ENCODE data around the gene PAK2.

Gene PAK2

GRCh38 chr3:196777836-196778235 lies 38.2 kb downstream of the PAK2 start:
- TF ChIP-seq, protein P1, sequence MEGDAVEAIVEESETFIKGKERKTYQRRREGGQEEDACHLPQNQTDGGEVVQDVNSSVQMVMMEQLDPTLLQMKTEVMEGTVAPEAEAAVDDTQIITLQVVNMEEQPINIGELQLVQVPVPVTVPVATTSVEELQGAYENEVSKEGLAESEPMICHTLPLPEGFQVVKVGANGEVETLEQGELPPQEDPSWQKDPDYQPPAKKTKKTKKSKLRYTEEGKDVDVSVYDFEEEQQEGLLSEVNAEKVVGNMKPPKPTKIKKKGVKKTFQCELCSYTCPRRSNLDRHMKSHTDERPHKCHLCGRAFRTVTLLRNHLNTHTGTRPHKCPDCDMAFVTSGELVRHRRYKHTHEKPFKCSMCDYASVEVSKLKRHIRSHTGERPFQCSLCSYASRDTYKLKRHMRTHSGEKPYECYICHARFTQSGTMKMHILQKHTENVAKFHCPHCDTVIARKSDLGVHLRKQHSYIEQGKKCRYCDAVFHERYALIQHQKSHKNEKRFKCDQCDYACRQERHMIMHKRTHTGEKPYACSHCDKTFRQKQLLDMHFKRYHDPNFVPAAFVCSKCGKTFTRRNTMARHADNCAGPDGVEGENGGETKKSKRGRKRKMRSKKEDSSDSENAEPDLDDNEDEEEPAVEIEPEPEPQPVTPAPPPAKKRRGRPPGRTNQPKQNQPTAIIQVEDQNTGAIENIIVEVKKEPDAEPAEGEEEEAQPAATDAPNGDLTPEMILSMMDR (IDR thresholded peaks at IDR 0.05): no peak

DNA sequence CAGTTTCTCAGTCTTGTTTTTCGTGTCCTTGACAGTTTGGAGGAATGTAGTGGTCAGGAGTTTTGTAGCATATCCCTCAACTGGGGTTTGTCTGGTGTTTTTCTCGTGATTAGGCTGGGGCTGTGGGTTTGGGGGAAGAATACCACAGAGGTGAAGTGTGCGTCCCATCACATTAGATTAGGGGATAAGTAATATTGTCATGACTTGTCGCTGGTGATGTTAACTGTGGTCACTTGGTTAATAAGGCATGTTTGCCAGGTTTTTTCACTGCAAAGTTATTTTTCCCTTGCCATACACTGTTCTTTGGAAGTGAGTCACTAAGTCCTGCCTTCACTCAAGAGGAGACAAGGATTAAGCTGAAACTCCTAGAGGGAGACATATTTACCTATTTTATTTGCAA lies 39.1 kb downstream of the PAK2 start:
- TF ChIP-seq, protein P1 (IDR thresholded peaks at IDR 0.05): no peak

DNA sequence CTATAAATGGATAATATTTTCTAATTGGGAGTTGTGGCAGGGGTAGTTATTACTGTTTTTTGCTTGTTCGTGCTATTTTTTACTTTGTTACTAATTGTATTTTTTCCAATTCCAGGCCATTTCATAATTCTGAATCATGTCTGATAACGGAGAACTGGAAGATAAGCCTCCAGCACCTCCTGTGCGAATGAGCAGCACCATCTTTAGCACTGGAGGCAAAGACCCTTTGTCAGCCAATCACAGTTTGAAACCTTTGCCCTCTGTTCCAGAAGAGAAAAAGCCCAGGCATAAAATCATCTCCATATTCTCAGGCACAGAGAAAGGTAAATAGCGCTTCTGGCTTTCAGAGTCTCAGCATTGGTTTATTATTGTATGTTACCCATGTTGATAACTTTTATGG lies 42.9 kb downstream of the PAK2 start:
- TF ChIP-seq, protein P1 (IDR thresholded peaks at IDR 0.05): no peak

DNA sequence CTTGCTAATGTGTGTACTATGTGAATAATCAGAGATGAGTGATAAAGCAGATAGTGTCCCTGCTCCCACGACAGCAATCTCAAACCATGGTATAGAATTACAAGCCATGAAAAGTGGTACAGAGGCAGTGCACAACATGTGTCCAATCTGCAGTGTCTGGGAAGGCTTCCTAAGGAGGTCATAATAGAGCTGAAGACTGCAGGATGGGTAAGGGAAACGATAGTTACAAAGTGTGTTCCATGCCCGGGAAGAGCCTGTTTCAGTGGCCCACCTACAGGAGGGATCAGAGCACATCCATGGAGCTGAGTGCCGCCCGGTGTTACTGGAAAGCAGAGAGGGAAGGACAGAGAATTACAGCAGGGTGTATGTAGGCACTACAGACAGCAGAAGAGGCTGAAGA lies 48.9 kb downstream of the PAK2 start:
- TF ChIP-seq, protein P1 (IDR thresholded peaks at IDR 0.05): no peak

DNA sequence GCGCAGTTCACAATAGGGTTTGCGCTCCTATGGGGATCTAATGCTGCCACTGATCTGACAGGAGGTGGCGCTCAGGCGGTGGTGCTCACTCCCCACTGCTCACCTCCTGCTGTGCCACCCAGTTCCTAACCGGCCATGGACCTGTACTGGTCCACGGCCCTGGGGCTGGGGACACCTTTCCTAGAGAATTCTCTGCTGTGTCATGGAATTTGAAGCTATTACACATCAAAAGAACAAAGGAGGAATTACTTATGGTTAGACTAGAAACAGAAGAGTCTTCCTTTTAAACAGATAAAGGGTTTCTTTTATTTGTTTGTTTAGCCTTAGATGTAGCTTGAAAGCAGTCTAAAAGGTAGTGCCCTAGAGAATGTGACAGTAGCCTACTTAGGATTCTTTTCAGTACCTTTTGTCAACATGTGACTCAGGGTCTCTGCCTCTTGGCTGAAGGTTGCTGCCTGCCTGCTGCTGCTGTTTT lies 50.3 kb downstream of the PAK2 start:
- TF ChIP-seq, protein P1 (IDR thresholded peaks at IDR 0.05): no peak

DNA sequence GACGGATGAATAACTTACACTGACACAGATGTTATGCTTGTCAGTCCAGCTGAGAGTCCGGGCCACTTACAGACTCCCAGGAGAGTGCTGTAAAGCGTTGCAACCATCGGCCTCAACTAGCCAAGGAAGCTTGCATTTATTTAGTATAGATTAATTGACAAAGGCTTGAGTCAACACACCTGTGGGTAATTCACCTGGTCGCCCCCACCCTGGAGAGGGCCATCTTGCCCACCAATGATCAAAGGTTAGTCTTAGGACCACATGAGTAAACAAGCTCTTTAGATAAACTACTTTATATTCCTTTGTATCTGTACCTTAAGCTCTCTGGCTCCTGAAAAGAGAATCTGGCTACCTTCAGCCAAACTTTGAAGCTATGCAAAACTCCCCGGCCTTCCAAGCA lies 51.0 kb downstream of the PAK2 start:
- TF ChIP-seq, protein P1 (IDR thresholded peaks at IDR 0.05): no peak

- TF ChIP-seq, protein P1 (IDR thresholded peaks at IDR 0.05): no peak
These were observed 53.1 kb downstream of the PAK2 start for GRCh38 chr3:196792771-196793170.

DNA sequence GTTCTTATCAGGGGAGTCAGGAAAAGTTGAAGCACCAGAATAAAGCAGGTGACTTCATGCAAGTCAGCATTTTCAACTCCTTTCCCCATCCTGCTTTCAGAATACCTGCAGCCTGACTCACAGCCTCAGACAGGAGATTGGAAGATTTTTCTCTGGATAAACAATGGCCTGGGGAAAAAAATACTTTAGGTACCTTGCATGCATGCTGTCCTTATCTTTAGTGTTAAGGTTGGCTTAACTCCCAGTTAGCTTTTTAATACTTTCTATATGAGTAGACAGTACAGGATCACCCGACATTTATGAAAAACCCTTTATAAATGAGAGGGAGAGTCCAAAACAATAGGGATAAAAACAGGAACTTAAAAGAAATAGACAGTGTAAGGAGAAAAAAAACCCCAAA lies 53.6 kb downstream of the PAK2 start:
- TF ChIP-seq, protein P1 (IDR thresholded peaks at IDR 0.05): no peak
